ENCODE measurements around the gene LPCAT1. TPM values are rescaled to one million over a fixed set of nuclear protein-coding genes. Genes with fewer than 3 reads are reported as not detected.

The LPCAT1 gene
- total RNA-seq, 1 experiment from 2014 or later: 75.0 TPM

- Histone ChIP-seq H3K27me3 (ENCODE audit: insufficient read depth, low read length) (no peaks in the 10 kb centered on the region), H3K4me2 (ENCODE audit: low read length) (no peak overlapping the region), H3K79me2 (ENCODE audit: insufficient read depth, low read length) (no peaks in the 10 kb centered on the region), H4K20me1 (ENCODE audit: insufficient read depth) (no peaks in the 10 kb centered on the region), H3K9me2 (ENCODE audit: insufficient read depth) (no peaks in the 10 kb centered on the region), H3K4me3 (replicated peaks in 1 of 2; ENCODE audit: low read depth in 1 of 2, low read length in 2 of 2) (no peak overlapping the region), H3K36me3 (ENCODE audit: control insufficient read depth in 1 of 2, insufficient read depth in 2 of 2, low read length in 2 of 2) (peaks cover 18 to 39% of the 10 kb centered on the region in 2 experiments; a peak in 3 of 4 replicates), H3K27ac (ENCODE audit: low read depth, low read length) (no peak overlapping the region), H3K9me3 (ENCODE audit: control insufficient read depth in 1 of 2, insufficient read depth in 1 of 2, low read depth in 1 of 2, low read length in 2 of 2) (no peaks in the 10 kb centered on the region), H3K9ac (ENCODE audit: low read length) (no peak overlapping the region), H2AFZ (ENCODE audit: low read depth, low read length, poor library complexity, severe bottlenecking) (no peak overlapping the region), H3K4me1 (ENCODE audit: control insufficient read depth in 1 of 2, insufficient read depth in 2 of 2, low read length in 2 of 2) (no peaks in the 10 kb centered on the region)
- BruUV-seq (replicated peaks): no TSS peak
- DNase-seq (ENCODE audit: low read depth, low spot score) (no peak), ATAC-seq (no peak)
- no peak for TF ChIP-seq CEBPB (IDR thresholded peaks at IDR 0.05; ENCODE audit: low read depth)
- no peak for TF ChIP-seq CBX3 (IDR thresholded peaks at IDR 0.05; ENCODE audit: low read depth)
- TF ChIP-seq EZH2phosphoT487 (IDR thresholded peaks at IDR 0.05; ENCODE audit: borderline replicate concordance): no peak
- TF ChIP-seq SRF (IDR thresholded peaks at IDR 0.05; ENCODE audit: low read depth): no peak
- no peak for TF ChIP-seq POLR2A (IDR thresholded peaks at IDR 0.05; ENCODE audit: borderline replicate concordance, extremely low read depth, insufficient read depth, insufficient read length)
- TF ChIP-seq EZH2 (IDR thresholded peaks at IDR 0.05): no peak
- TF ChIP-seq, protein P1, sequence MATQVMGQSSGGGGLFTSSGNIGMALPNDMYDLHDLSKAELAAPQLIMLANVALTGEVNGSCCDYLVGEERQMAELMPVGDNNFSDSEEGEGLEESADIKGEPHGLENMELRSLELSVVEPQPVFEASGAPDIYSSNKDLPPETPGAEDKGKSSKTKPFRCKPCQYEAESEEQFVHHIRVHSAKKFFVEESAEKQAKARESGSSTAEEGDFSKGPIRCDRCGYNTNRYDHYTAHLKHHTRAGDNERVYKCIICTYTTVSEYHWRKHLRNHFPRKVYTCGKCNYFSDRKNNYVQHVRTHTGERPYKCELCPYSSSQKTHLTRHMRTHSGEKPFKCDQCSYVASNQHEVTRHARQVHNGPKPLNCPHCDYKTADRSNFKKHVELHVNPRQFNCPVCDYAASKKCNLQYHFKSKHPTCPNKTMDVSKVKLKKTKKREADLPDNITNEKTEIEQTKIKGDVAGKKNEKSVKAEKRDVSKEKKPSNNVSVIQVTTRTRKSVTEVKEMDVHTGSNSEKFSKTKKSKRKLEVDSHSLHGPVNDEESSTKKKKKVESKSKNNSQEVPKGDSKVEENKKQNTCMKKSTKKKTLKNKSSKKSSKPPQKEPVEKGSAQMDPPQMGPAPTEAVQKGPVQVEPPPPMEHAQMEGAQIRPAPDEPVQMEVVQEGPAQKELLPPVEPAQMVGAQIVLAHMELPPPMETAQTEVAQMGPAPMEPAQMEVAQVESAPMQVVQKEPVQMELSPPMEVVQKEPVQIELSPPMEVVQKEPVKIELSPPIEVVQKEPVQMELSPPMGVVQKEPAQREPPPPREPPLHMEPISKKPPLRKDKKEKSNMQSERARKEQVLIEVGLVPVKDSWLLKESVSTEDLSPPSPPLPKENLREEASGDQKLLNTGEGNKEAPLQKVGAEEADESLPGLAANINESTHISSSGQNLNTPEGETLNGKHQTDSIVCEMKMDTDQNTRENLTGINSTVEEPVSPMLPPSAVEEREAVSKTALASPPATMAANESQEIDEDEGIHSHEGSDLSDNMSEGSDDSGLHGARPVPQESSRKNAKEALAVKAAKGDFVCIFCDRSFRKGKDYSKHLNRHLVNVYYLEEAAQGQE (IDR thresholded peaks at IDR 0.05; ENCODE audit: low read depth): no peak
- TF ChIP-seq EGR1 (IDR thresholded peaks at IDR 0.05; ENCODE audit: low read depth): no peak
- intact Hi-C loops (cut with micrococcal nuclease): loop anchor here (5.0 kb wide), 1 partner anchor 127 kb away; no protein-coding TSS in a partner anchor
- ChIA-PET RAD21 (ENCODE audit: low non-redundant PET in 1 of 2, low total read pairs in 2 of 2, uncharacterized antibody in 2 of 2, unreplicated experiment in 2 of 2) (no interaction called here), CTCF (no interaction called here), POLR2A (no interaction called here)
Measured at GRCh38 chr5:1474866-1475543, 48.8 kb downstream of the LPCAT1 start.

Data from HCT116 (cell line).